ENCODE data around the gene PIMREG.

- TF ChIP-seq POLR2AphosphoS5 (IDR thresholded peaks at IDR 0.05; ENCODE audit: low read depth, low read length): no peak
- TF ChIP-seq CTCF (IDR thresholded peaks at IDR 0.05): no peak
- TF ChIP-seq SIN3A (IDR thresholded peaks at IDR 0.05; ENCODE audit: borderline replicate concordance, insufficient read depth, low read depth, low read length): no peak
- TF ChIP-seq REST (IDR thresholded peaks at IDR 0.05; ENCODE audit: insufficient read depth in 1 of 2, low read depth in 2 of 2, low read length in 1 of 2): no peak
Measured at GRCh38 chr17:6479622-6480302, 35.5 kb downstream of the PIMREG start.
